GM12874 (cell line): ENCODE measurements around the gene PTPRT.

Experiments used
- TF ChIP-seq, protein P1 (sequence below): IDR thresholded peaks from 2 replicates; pipeline ENCODE4 v1.5.1; 2011; ENCODE audit warnings: low read depth, mild to moderate bottlenecking, control low read depth, low read length, moderate library complexity; ENCODE audit not compliant: insufficient read depth

PTPRT gene

DNA sequence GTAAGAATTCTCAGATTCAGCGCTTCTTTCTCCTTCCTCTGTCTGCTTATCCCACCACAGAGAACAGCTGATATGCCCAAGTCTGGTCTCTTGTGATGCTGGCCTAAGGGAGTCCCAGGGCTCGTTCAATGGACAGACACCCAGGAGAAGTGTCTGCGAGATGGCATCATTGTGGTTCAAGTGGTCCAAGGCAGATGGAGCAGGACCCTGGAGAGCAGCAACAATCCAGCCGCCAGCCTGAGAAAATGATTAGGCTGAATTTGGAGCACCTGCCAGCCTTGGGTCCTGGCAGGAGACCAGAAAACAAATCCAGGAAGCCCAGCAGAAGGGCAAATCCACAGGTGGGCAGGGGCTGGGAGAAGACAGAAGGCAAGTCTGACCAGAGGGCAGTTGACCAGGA, 145.8 kb downstream of the PTPRT start:
- TF ChIP-seq, protein P1, sequence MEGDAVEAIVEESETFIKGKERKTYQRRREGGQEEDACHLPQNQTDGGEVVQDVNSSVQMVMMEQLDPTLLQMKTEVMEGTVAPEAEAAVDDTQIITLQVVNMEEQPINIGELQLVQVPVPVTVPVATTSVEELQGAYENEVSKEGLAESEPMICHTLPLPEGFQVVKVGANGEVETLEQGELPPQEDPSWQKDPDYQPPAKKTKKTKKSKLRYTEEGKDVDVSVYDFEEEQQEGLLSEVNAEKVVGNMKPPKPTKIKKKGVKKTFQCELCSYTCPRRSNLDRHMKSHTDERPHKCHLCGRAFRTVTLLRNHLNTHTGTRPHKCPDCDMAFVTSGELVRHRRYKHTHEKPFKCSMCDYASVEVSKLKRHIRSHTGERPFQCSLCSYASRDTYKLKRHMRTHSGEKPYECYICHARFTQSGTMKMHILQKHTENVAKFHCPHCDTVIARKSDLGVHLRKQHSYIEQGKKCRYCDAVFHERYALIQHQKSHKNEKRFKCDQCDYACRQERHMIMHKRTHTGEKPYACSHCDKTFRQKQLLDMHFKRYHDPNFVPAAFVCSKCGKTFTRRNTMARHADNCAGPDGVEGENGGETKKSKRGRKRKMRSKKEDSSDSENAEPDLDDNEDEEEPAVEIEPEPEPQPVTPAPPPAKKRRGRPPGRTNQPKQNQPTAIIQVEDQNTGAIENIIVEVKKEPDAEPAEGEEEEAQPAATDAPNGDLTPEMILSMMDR, result no peak

DNA sequence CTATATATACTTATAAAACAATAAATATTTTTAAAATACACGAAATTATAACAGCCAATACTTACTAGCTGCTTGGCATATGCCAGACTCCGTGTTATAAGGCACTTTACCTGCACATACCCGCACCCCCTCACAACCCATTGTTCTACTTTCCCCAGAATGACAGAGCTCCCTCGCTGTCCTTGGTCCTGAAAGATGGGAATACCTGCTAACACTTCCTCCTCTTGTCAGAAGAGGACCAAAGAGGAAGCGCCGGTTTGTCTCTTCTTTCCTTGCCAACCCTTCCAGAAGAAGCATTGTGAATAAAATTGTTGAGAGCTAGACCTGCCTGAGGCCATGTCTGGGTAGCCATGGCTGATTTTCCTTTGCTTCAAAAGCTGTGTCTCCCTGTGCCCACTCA, 149.3 kb downstream of the PTPRT start:
- TF ChIP-seq, protein P1, result no peak

DNA sequence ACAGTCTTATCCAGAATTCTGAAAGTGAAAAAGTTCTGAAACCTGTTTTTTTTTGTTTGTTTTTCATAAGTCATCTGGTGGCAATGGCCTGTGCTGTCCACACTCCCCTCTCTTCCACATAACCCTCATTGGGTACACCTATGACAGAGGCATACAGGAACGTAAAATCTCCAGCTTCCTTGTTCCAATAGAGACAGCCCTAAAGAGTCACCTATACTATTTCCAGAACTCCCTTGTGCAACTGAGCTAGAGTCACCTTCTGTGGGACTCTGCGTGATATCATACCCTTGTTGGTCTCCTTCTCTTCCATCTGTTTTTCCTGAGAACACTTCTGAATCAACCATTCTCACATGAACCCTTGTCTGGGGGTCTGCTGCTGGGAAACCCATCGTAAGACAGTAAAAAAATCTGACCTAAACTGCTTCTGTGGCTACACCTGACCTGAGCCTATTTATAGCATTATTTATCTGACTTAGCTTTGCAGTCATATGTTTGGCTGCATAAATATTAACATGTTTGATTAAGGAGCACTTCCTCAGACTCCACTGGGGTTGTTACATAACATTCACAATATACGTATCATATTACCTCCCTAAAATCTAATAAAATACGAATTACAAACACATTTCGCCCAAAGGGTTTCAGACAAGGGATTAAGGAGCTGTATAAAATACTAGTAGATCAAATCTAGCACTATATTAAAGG, 151.9 kb downstream of the PTPRT start:
- TF ChIP-seq, protein P1, result no peak

DNA sequence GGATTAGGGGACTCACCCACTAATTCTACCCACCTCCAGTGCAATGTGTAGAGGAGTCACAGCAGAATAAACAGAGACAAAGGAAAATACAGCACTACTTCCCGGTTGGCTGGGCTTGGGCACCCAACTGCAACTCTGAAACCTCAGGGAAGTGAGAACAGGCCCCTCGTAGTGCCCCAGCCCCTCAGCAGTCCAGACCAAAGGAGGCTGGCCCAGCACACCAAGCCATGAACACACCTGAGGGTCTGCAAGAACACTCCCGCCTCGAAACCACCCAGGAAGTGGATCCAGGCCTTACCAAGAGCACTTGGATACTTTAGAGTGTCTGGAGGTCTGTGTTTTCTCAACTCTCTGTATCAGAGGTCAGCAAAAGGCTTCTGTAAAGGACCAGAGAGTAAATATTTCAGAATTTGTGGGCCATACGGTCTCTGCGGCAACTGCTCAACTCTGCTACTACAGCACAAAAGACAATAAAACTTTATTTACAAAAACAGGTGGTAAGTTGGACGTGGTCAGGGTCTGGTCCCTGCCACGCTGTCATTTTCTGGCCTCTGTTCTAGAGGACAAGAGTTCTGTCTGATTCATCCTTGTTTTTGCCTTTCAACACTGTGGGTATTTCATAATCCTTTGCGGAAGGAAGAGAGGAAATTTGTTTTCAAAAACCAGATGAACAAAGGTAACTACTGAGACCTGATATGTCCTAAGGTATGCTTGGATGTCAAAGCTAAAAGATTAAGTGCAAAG, 154.6 kb downstream of the PTPRT start:
- TF ChIP-seq, protein P1, result no peak

DNA sequence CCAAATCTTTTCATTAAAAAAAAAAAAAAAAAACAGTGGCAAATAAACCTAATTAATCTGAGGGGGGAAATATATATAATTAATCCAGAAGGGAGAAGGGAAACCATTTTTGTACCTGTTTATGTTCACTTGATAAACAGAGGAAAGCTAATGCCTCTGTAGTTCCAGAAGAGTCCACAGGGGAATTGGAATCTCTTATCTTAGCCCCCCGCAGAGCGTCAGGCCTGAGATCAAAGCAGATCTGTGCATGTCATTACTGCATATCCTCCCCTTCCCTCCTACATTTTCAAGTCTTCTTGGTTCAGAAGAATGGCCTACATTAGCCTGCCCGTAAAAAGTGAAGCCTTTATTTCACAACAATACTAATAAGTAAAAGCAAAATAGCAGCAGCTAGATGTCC, 157.2 kb downstream of the PTPRT start:
- TF ChIP-seq, protein P1, result no peak

DNA sequence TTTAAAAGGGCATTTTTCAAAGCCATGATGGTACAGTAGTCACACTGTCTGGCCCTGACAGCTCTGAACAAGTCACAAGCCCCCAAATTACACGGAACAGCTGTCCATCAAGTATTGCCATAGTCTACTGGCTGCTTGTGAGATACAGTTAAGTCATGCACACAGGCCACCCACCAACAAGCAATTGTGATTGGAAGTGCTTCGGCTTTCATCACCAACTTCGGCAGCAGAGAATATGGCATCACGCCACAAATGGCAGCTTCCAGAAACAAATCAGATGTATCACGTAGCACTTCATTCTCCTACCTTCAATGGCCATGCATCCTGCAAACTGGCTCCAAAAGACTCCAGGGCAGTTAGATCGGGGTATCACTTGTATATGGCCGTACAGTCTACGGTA, 160.5 kb downstream of the PTPRT start:
- TF ChIP-seq, protein P1, result no peak

DNA sequence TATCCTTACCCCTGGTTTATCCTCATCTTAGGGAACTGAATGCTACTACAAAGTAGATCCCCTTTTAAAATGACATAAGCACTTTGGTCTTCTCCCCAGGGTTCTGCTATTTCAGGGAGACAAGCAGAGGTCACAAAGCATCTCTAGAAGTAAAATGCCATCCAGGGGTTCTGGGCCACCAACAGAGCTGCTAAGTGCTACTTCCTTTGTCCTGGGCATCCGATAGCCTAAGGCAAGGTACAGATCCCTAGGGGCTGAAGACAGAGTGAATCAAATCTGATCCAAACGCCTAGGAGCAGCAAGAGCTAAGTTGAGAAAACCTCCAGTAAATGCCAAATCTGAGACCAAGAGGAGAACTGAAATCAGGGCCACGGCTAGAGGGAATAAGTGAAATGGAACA, 161.2 kb downstream of the PTPRT start:
- TF ChIP-seq, protein P1, result no peak
